ENCODE results near the gene SEBOX. TPM values are rescaled to one million over a fixed set of nuclear protein-coding genes. Genes with fewer than 3 reads are reported as not detected.

The SEBOX gene
- total RNA-seq, 3 donors from 2014 or later = not detected

DNA sequence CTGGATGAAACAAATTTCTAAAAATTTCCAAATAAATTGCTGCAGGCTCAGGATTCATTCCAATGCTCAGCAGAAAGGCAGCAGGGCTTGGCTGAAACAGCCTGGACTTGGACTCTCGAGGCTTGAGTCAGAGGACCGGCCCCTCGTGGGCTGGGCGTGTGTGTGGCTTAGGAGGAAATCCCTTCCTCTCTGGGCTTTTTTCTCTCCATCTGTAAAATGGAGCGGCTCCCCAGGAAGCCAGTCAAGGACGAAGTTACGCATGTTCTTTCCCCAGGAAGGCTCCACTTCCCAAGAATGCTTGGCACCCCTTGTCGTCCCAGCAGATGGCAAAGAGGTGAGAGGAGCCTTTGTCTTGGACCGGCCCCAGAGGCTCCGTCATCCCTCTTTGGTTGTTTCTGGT is 27.5 kb upstream of the SEBOX start:
- no peak for DNase-seq
- Histone ChIP-seq H3K36me3 (ENCODE audit: low read depth) (no peaks in the 10 kb centered on the region), H3K4me3 (no peak overlapping the region), H3K9me3 (no peaks in the 10 kb centered on the region), H3K4me1 (ENCODE audit: low read depth) (no peaks in the 10 kb centered on the region)
- intact Hi-C loops (cut with DNase I, micrococcal nuclease) = no loop called here
- TF ChIP-seq, protein P1, sequence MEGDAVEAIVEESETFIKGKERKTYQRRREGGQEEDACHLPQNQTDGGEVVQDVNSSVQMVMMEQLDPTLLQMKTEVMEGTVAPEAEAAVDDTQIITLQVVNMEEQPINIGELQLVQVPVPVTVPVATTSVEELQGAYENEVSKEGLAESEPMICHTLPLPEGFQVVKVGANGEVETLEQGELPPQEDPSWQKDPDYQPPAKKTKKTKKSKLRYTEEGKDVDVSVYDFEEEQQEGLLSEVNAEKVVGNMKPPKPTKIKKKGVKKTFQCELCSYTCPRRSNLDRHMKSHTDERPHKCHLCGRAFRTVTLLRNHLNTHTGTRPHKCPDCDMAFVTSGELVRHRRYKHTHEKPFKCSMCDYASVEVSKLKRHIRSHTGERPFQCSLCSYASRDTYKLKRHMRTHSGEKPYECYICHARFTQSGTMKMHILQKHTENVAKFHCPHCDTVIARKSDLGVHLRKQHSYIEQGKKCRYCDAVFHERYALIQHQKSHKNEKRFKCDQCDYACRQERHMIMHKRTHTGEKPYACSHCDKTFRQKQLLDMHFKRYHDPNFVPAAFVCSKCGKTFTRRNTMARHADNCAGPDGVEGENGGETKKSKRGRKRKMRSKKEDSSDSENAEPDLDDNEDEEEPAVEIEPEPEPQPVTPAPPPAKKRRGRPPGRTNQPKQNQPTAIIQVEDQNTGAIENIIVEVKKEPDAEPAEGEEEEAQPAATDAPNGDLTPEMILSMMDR (IDR thresholded peaks at IDR 0.05) = no peak
- ATAC-seq = no peak

DNA sequence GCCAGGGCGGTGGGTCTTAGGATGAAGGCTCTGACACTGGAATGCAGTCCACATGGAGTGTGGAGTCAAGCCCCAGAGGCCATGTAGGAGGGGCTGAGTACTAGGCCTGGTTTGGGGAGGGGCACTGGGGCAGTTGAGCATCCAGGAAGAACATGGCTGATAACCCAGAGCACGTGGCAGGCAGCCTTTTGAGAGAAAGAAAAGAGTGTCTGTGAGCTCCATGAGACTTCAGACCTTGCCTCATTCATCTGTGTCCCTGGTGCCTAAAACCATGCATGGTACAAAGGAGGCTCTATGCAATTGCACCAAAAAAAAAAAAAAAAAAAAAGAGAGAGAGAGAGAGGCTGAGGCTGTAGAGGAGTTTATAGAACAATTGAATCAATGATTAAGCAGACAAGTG is 26.4 kb upstream of the SEBOX start:
- Histone ChIP-seq H3K9me3 (no peaks in the 10 kb centered on the region), H3K36me3 (ENCODE audit: low read depth) (no peaks in the 10 kb centered on the region), H3K4me3 (no peak overlapping the region), H3K4me1 (ENCODE audit: low read depth) (no peaks in the 10 kb centered on the region)
- intact Hi-C loops (cut with DNase I, micrococcal nuclease) = no loop called here
- ATAC-seq (no peak), DNase-seq (no peak)
- TF ChIP-seq, protein P1 (IDR thresholded peaks at IDR 0.05) = no peak

DNA sequence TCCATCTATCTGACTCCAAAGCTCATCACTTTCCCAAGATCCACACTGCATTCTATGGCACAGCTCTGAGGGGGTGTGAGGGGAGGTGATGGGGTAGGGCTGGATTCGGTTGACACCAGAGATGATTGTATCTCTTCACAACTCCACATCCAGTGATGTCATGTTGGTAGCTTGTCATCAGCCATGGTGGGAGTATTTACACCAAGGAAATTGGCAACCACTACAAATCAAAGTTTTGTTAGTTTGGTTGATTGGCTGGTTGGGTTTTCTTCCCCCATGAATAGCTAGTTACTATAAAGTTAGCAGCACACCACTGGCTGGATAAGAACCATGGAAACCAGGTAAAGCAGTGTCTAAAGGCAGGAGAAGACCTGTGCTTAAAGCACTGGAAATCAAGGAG is 26.0 kb upstream of the SEBOX start:
- no peak for ATAC-seq

DNA sequence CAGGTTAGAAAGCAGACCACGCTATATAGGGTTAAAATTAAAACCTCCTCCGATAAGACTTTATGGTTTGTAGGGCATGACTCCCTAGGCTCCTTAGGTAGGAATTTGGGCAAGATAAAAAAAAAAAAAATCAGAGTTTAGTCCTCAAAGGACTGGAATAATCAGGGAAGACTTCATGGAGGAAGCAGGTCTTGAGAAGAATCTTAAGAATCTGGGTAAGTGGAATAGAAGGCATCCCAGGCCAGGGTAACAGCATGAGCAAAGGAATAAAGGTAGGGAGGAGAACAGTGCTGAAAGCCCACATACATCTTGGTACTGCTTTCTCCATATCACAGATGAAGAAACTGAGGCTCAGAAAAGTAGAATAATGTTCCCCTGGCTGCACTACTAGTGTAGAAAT is 25.6 kb upstream of the SEBOX start:
- H3K9me3 ChIP-seq = no peaks in the 10 kb centered on the region
- ATAC-seq (no peak), DNase-seq (no peak)
- no peaks in the 10 kb centered on the region for H3K4me1 ChIP-seq (ENCODE audit: low read depth)
- intact Hi-C loops (cut with DNase I, micrococcal nuclease) = no loop called here
- TF ChIP-seq, protein P1 (IDR thresholded peaks at IDR 0.05) = no peak
- H3K4me3 ChIP-seq = no peak overlapping the region
- no peaks in the 10 kb centered on the region for H3K36me3 ChIP-seq (ENCODE audit: low read depth)

More for the DNA sequence above, 26.0 kb upstream of the SEBOX start:
- DNase-seq = no peak
- intact Hi-C loops (cut with DNase I, micrococcal nuclease) = no loop called here
- H3K4me3 ChIP-seq = no peak overlapping the region
- TF ChIP-seq, protein P1 (IDR thresholded peaks at IDR 0.05) = no peak
- H3K4me1 ChIP-seq (ENCODE audit: low read depth) = no peaks in the 10 kb centered on the region
- no peaks in the 10 kb centered on the region for H3K36me3 ChIP-seq (ENCODE audit: low read depth)
- H3K9me3 ChIP-seq = no peaks in the 10 kb centered on the region

DNA sequence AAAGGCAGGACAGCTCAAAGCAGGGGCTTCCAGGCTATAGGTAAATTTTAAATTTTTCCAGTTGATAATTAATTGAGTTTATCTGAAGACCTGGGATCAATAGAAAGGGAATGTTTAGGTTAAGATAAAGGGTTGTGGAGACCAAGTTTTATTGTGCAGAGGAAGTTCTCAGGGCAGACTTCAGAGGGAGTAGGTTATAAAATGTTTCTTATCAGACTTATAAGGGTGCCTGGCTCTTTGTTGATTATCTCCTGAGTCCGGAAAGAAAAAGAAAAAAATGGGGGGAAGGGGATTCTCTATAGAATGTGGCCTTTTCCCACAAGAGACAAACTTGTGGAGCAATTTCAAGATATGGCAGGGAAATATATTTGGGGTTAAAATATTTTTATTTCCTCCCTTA is 25.1 kb upstream of the SEBOX start:
- Histone ChIP-seq H3K4me3 (no peak overlapping the region), H3K4me1 (ENCODE audit: low read depth) (no peaks in the 10 kb centered on the region), H3K36me3 (ENCODE audit: low read depth) (no peaks in the 10 kb centered on the region), H3K9me3 (no peaks in the 10 kb centered on the region)
- TF ChIP-seq, protein P1 (IDR thresholded peaks at IDR 0.05) = no peak
- intact Hi-C loops (cut with DNase I, micrococcal nuclease) = no loop called here
- ATAC-seq = no peak
- no peak for DNase-seq

DNA sequence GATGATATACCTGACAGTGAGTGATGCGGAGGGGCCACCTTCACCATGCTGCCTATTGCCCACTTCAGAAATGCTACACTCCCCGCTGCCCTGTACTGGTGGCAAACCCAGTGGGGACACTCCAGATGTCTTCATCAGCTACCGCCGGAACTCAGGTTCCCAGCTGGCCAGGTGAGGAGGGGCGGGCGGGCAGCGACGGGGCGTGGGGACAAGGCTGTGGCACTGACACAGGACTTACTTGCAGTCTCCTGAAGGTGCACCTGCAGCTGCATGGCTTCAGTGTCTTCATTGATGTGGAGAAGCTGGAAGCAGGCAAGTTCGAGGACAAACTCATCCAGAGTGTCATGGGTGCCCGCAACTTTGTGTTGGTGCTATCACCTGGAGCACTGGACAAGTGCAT is 23.1 kb upstream of the SEBOX start:
- ATAC-seq = no peak
- intact Hi-C loops (cut with DNase I, micrococcal nuclease) = no loop called here

More for the DNA sequence above, 23.1 kb upstream of the SEBOX start:
- DNase-seq = no peak
- Histone ChIP-seq H3K4me3 (no peak overlapping the region), H3K9me3 (no peaks in the 10 kb centered on the region), H3K4me1 (ENCODE audit: low read depth) (no peaks in the 10 kb centered on the region), H3K36me3 (ENCODE audit: low read depth) (no peaks in the 10 kb centered on the region)
- TF ChIP-seq, protein P1 (IDR thresholded peaks at IDR 0.05) = no peak
